Activated effector memory CD4-positive, alpha-beta T cell treated with anti-CD3 and anti-CD28 coated beads, Interleukin-2, amount 50 U/mL, for 16 hours (primary cell): ENCODE measurements around the gene ACTN1.

Experiments used
- DNase-seq: peaks from one replicate; pipeline ENCODE4 v3.0.0-alpha.2; 2020

Gene ACTN1

GRCh38 chr14:68932231-68932630 lies 46.9 kb downstream of the ACTN1 start:
- no peak for DNase-seq

GRCh38 chr14:68931474-68932051 lies 47.5 kb downstream of the ACTN1 start:
- no peak for DNase-seq

DNA sequence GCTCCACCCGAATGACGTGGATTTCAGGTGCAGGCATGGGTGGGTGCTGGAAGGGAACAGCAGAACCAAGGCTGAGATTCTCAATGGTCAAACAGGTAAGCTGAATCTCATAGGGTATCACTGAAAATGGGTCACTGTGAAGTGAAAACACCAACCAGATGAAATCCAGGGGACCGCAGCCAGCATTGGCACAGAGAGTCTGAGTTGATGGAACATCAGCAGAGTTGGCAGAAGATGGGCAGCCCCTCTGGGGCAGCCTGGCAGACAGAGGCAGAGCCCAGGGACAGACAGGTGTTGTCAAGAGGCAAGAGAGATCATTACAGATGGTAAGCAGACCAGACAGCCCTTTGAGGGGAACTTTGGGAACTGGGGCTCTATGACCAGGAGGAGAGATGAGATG lies 48.0 kb downstream of the ACTN1 start:
- DNase-seq = no peak

- DNase-seq = no peak
Observed at GRCh38 chr14:68929623-68930307, 49.3 kb downstream of the ACTN1 start.

DNA sequence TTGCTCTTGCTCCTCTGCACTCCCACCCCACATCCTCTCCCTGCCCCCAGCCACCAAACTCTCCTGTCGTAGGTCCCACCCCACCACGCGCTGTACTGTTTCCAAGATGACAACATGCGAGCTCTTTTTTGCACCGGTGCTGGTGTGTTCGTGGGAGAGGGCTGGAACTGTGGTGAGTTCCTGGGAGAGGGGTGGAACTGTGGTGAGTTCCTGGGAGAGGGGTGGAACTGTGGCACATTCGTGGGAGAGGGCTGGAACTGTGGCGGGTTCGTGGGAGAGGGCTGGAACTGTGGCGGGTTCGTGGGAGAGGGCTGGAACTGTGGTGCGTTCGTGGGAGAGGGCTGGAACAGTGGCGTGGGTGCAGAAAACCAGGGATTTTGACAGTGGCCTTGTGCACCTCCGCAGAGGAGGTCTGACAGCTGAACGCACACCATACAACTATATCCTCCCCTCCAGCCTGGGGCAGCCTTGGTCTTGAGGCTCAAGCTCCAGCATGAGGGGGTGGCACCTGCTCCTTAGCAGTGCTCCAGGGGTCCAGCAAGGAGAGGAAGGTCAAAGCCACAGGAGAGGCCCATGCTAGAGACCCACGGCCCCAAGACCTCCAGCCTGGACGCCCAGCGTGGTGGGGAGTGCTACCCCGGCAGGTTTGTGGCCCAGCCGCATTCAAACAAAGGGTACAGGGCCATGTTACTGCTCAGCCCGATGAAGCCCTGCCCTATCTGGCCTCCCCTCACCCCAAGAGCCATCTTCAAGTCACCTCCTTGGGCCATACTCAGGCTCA lies 50.1 kb downstream of the ACTN1 start:
- DNase-seq = no peak

GRCh38 chr14:68927956-68928675 lies 51.0 kb downstream of the ACTN1 start:
- no peak for DNase-seq

- no peak for DNase-seq
Observed at GRCh38 chr14:68927089-68927488, 52.0 kb downstream of the ACTN1 start.

DNA sequence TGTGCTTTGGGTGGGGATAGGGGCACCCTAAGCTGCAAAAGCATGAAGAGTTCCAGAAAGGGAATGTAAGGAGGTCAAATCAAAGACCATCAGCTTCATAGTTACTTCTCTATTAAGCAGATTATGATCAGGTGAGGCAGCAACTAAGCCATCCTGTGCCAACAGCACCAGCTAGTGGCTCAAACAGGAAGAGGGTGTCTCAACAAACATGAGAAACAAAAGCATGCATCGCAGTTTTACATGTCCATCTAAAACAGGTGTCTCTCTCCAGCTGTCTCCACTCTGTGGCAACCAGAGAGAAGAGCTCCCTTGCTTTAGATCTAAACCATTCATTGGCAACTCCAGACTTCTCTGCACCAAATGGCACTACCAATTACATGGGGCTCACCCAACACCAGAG lies 52.9 kb downstream of the ACTN1 start:
- DNase-seq = no peak

- no peak for DNase-seq
Observed at GRCh38 chr14:68925373-68925772, 53.7 kb downstream of the ACTN1 start.

DNA sequence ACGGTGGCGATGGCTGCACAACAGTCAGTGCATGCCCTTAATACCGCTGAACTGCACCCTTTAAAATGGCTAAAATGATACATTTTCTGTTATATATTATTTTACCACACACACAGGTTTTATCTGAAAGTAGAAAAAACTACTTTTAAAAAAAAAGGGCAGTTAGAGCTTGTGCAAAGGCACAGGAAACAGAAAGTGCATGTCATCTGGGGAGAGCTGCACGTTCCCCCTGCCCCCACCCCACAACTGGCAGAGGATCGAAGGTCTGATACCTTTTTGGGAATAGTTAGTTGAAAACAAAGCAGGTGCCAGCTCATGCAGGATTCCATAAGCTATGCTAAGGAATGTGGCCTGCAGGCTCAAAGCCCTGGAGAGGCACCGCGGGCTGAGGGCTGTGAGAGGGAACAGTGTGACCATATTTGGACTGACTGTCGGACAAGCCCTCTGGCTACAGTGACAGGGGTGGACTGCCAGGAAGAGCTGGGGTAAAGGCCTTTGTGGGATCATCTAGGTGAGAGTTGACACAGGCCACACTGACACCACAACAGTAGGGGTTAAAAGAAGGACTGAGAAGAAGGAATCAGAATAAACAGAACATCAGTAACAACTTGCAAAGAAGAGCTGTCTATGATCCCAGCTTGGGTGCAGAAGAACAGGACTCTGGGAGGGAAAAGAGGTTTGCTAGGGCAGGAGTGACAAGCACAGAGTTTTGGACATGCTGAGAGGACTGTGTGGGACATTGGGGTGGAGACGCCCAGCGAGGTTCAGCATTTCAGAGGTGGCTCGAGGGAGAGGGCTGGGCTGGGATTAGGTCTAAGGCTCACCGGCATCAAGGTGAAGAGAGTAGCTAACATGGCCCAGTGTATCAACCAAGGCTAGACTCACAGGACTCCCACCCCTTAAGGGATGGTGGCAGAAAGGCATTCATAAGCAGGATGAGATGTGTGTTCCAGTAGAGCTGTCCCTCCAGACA lies 54.6 kb downstream of the ACTN1 start:
- DNase-seq = no peak

GRCh38 chr14:68922886-68923285 lies 56.2 kb downstream of the ACTN1 start:
- no peak for DNase-seq

- no peak for DNase-seq
Observed at GRCh38 chr14:68922201-68922621, 56.9 kb downstream of the ACTN1 start.

DNA sequence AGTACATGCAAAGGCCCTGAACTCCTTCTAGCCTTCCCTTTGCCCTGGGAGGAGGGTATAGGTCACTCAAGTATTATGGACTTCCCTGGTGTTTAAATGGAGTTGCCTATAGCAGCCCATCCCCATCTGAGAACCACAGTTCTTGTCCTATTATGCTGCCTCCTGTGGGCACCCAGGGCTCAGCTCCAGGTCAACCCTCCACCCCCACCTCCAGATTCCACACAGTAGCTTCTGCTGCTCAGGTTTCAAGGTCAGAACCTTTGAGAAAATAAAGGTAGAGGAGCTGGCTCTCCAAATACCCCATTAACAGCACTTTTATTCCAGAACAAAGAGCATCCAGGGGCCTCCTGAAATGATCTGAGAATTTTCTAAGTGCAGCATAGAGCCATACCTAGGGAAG lies 57.4 kb downstream of the ACTN1 start:
- no peak for DNase-seq

DNA sequence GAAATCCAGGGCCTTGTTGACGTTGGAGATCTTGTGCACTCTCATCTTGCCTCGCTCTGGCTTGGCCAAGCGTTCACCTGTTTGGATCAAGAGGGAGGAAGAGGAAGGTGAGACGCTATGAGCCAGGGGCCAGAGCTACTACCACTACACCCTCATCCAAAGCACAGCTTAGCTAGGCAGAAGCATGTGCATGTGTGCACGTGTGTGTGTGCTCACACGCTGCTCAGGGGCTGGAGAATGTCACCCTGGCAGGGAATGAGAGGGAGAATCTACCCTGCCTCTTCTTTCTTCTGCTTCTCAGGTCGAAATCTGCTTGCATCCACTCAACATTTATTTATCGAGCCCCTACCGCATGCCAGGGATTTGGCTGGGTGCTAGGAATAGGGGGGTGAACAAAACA lies 58.1 kb downstream of the ACTN1 start:
- no peak for DNase-seq

DNA sequence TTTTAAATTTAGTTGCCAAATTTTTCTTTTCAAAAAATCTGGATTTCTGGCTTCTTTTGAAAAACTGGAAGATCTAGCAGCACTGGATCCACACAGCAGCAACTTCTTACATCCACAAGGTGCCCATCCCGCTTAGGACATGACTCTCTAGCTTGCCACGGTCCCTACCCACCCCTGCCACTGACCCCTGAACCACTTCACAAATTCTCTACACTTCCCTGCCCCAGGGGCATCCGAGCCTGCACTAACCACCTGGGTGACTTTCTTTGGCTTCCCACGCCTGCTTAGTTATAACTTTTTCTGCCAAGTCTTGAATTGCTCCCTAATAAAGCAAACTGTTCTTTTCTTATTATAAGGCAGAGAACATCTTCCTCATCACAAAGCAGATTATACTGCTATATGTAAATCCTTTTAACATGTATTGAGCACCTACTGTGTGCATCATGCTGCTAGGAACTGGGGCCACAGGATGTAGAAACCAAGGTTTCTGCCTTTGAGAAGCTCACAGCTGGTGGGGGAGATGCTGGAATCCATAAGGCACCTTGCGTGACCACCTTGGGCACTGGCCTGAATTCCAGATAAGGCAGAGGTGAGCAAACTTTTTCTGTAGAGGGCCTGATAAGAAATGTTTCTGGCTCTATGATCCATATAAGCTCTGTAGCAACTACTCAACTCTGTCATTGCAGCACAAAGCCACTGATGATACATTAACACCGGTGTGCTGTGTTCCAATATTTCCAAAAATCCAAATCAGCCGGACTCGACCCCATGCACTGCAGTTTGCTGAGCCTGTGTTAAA lies 59.8 kb downstream of the ACTN1 start:
- no peak for DNase-seq

DNA sequence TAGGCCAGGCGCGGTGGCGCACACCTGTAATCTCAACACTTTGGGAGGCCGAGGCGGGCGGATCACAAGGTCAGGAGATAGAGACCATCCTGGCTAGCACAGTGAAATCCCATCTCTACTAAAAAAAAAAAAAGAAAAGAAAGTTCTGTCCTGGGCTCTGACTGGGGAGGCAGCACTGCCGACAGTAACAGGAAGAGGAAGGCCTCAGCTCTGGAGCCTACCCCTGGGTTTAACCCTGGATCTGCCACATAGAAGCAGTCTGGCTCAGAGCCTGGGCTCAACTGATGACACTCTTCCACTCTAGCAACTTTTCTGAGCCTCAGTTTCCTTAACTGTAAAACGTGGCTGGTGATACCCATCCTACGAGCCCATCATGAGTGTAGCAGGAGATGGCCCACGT lies 60.5 kb downstream of the ACTN1 start:
- no peak for DNase-seq

GRCh38 chr14:68916358-68916941 lies 62.7 kb downstream of the ACTN1 start:
- no peak for DNase-seq

DNA sequence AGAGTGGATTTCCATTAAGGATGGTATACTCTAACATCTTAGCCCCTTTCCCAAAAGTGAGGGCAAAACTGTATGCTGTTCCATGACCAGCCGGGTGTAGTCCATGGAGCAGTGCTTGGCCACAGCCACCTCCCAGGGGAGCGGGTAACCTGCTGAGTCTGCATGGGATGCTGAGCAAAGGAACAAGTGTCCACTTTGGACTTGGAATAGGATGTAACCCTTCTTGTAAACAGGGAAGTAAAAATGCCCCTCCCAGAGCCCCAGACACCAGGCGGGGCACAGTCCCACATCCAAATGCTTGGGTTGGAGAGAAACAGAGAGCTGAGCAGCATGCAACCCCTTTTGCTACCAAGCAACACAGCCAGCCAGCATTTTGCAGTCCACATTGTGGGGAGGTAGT lies 65.6 kb downstream of the ACTN1 start:
- DNase-seq = no peak

DNA sequence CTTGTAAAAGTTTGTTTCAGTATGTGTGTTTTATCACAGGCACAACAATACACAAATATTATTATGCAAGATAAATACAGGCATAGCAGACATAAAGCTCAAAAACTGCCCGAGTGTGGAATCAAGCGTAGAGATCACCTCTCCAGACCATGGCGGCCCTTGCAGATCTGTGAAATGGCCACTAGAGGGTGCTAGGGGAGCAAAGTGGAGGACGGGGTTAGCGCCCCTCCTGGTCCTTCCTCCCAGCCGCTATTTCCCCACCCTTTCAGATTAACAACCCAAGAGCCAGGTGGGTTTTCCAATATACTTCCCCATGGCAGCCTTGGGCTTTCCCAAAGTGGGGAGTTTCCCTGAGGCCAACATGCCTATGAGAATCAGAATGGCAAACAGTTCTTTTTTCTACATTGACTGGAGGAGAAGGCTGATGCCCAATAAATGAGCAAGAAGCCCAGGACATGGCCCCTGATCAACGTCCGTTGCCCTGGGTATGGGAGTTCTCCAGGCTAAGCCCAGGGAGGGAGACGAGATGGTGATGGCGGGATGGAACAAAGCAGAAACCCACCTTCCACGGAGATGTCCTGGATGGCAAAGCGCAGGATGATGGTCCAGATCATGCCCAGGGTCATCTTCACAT lies 67.4 kb downstream of the ACTN1 start:
- DNase-seq = peak; percentile 89

- DNase-seq = no peak
Observed at GRCh38 chr14:68910540-68910939, 68.6 kb downstream of the ACTN1 start.

- no peak for DNase-seq
Observed at GRCh38 chr14:68908803-68909202, 70.3 kb downstream of the ACTN1 start.
